Measurements from ENCODE around the gene ZFR. TPM values are rescaled to one million over a fixed set of nuclear protein-coding genes. Genes with fewer than 3 reads are reported as not detected.
A peak's percentile ranks its signal among the peaks of the same experiment; 100 is the strongest.
"Not testable (repeated sequence)": the region's sequence is repeated elsewhere in the genome, so short reads cannot be mapped to it uniquely, and the experiment has no call there.

The ZFR gene
- total RNA-seq, 1 experiment from 2014 or later = 72.7 TPM

DNA sequence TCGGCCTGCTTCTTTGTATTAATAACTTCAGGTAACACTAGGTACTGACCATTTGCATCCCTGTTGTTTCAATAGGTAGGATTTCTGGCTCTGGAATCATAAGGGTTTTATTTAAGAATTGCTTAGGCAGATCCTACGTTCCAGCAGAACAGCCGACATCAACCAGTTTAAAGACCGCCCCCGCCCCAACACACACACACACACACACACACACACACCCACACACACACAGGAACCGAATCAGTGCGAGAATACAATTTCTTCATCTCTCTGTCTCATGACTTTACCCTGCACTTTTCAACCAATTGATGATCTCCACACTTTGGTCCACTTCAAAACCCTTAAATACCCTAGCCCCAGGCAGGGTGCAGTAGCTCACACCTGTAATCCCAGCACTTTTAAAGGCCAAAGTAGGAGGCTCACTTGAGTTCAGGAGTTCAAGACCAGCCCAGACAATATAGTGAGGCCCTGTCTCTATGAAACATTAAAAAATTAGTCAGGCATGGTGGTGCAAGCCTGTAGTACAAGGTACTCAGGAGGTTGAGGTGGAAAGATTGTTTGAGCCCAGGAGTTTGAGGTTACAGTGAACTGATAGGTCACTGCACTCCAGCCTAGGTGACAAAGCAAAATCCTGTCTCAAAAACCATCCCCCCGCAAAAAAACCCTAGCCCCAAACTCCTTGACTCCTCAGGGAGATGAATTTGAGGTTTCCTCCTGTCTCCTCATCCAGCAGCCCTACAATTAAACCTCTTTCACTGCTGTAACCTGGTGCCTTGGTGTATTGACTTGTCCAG lies 129.1 kb downstream of the ZFR start:
- BruUV-seq (replicated peaks) = no TSS peak
- TF ChIP-seq, protein P1, sequence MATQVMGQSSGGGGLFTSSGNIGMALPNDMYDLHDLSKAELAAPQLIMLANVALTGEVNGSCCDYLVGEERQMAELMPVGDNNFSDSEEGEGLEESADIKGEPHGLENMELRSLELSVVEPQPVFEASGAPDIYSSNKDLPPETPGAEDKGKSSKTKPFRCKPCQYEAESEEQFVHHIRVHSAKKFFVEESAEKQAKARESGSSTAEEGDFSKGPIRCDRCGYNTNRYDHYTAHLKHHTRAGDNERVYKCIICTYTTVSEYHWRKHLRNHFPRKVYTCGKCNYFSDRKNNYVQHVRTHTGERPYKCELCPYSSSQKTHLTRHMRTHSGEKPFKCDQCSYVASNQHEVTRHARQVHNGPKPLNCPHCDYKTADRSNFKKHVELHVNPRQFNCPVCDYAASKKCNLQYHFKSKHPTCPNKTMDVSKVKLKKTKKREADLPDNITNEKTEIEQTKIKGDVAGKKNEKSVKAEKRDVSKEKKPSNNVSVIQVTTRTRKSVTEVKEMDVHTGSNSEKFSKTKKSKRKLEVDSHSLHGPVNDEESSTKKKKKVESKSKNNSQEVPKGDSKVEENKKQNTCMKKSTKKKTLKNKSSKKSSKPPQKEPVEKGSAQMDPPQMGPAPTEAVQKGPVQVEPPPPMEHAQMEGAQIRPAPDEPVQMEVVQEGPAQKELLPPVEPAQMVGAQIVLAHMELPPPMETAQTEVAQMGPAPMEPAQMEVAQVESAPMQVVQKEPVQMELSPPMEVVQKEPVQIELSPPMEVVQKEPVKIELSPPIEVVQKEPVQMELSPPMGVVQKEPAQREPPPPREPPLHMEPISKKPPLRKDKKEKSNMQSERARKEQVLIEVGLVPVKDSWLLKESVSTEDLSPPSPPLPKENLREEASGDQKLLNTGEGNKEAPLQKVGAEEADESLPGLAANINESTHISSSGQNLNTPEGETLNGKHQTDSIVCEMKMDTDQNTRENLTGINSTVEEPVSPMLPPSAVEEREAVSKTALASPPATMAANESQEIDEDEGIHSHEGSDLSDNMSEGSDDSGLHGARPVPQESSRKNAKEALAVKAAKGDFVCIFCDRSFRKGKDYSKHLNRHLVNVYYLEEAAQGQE (IDR thresholded peaks at IDR 0.05; ENCODE audit: insufficient read depth in 1 of 2, low read depth in 2 of 2, low read length in 1 of 2) = no peak
- TF ChIP-seq TCF7L2 (IDR thresholded peaks at IDR 0.05; ENCODE audit: low read depth, low read length) (no peak), SIN3A (IDR thresholded peaks at IDR 0.05; ENCODE audit: borderline replicate concordance, insufficient read depth, low read depth, low read length) (no peak), POLR2AphosphoS5 (IDR thresholded peaks at IDR 0.05; ENCODE audit: low read depth, low read length) (no peak)
- TF ChIP-seq, protein P2, sequence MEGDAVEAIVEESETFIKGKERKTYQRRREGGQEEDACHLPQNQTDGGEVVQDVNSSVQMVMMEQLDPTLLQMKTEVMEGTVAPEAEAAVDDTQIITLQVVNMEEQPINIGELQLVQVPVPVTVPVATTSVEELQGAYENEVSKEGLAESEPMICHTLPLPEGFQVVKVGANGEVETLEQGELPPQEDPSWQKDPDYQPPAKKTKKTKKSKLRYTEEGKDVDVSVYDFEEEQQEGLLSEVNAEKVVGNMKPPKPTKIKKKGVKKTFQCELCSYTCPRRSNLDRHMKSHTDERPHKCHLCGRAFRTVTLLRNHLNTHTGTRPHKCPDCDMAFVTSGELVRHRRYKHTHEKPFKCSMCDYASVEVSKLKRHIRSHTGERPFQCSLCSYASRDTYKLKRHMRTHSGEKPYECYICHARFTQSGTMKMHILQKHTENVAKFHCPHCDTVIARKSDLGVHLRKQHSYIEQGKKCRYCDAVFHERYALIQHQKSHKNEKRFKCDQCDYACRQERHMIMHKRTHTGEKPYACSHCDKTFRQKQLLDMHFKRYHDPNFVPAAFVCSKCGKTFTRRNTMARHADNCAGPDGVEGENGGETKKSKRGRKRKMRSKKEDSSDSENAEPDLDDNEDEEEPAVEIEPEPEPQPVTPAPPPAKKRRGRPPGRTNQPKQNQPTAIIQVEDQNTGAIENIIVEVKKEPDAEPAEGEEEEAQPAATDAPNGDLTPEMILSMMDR (IDR thresholded peaks at IDR 0.05) = no peak
- in situ Hi-C loops (cut with HindIII; ENCODE audit: low pct_unique_long_range_greater_than_20kb, low sequenced_read_pairs) (no loop called here), intact Hi-C loops (cut with micrococcal nuclease; ENCODE audit: unreplicated experiment) (no loop called here)
- ChIA-PET CTCF (no interaction called here), POLR2A (interaction anchor here (0.8 kb wide), 1 partner anchor 24 kb away, joined by 3 read pairs; no protein-coding TSS in a partner anchor)
- H3K9me3 ChIP-seq (ENCODE audit: control insufficient read depth, insufficient read depth, low read depth, low read length) = no peaks in the 10 kb centered on the region
- ATAC-seq (no peak), DNase-seq (ENCODE audit: low read depth, low spot score) (no peak)
- no peak overlapping the region for H3K4me3 ChIP-seq (ENCODE audit: low read depth in 2 of 2, low read length in 2 of 2)
- H3K36me3 ChIP-seq (ENCODE audit: control insufficient read depth, insufficient read depth, low read length) = no peaks in the 10 kb centered on the region
- H3K27ac ChIP-seq (ENCODE audit: low read length) = no peak overlapping the region
- peaks cover 3% of the 10 kb centered on the region; the same call in 1 of the 2 replicates for H3K4me1 ChIP-seq (ENCODE audit: control insufficient read depth, insufficient read depth, low read length)
- no peaks in the 10 kb centered on the region for H3K27me3 ChIP-seq (ENCODE audit: control insufficient read depth, insufficient read depth, low read length)

DNA sequence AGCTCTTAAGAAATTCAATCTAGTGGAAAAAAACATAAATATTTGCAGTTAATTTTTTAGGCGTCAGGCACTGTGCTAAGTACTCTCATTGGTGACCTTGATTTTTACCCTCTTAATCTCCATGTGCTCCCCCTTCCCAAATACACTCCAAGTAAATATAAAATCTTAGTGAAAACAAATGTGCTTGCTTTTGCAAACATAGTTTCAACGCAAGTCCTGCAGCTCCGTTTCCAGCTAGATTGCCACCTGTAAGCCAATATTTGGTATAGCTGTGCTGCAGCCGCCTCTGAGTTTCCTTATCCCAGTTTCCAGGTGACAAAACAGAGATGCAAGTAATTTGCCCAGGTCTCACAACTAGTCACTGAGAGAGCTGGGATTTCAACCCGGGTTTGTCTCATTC lies 129.9 kb downstream of the ZFR start:
- ATAC-seq (no peak), DNase-seq (ENCODE audit: low read depth, low spot score) (no peak)
- H3K27me3 ChIP-seq (ENCODE audit: control insufficient read depth, insufficient read depth, low read length) = no peaks in the 10 kb centered on the region
- no peaks in the 10 kb centered on the region for H3K9me3 ChIP-seq (ENCODE audit: control insufficient read depth, insufficient read depth, low read depth, low read length)
- H3K36me3 ChIP-seq (ENCODE audit: control insufficient read depth, insufficient read depth, low read length) = no peaks in the 10 kb centered on the region
- no peak overlapping the region for H3K27ac ChIP-seq (ENCODE audit: low read length)
- intact Hi-C loops (cut with micrococcal nuclease; ENCODE audit: unreplicated experiment) (no loop called here), in situ Hi-C loops (cut with HindIII; ENCODE audit: low pct_unique_long_range_greater_than_20kb, low sequenced_read_pairs) (no loop called here)
- BruUV-seq (replicated peaks) = no TSS peak
- ChIA-PET POLR2A (interaction anchor here (0.8 kb wide), 1 partner anchor 25 kb away, joined by 3 read pairs; no protein-coding TSS in a partner anchor), CTCF (no interaction called here)
- TF ChIP-seq SIN3A (IDR thresholded peaks at IDR 0.05; ENCODE audit: borderline replicate concordance, insufficient read depth, low read depth, low read length) = no peak
- TF ChIP-seq POLR2AphosphoS5 (IDR thresholded peaks at IDR 0.05; ENCODE audit: low read depth, low read length) = no peak
- TF ChIP-seq, protein P2 (IDR thresholded peaks at IDR 0.05) = no peak
- TF ChIP-seq, protein P1 (IDR thresholded peaks at IDR 0.05; ENCODE audit: insufficient read depth in 1 of 2, low read depth in 2 of 2, low read length in 1 of 2) = no peak
- TF ChIP-seq TCF7L2 (IDR thresholded peaks at IDR 0.05; ENCODE audit: low read depth, low read length) = no peak
- H3K4me1 ChIP-seq (ENCODE audit: control insufficient read depth, insufficient read depth, low read length) = peaks cover 3% of the 10 kb centered on the region; the same call in 1 of the 2 replicates
- H3K4me3 ChIP-seq (ENCODE audit: low read depth in 2 of 2, low read length in 2 of 2) = no peak overlapping the region

DNA sequence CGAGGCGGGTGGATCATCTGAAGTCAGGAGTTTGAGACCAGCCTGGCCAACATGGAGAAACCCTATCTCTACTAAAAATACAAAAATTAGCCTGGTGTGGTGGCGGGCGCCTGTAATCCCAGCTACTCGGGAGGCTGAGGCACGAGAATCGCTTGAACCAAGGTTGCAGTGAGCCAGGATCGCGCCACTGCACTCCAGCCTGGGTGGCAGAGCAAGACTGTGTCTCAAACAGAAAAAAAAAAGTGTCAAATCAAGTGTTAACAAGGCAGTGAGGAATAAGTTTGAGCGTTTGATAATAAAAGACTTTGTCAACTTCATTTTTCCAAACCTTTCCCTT lies 130.4 kb downstream of the ZFR start:
- DNase-seq (ENCODE audit: low read depth, low spot score); H3K9me3 ChIP-seq (ENCODE audit: control insufficient read depth, insufficient read depth, low read depth, low read length); CTCF ChIA-PET; POLR2A ChIA-PET; in situ Hi-C loops (cut with HindIII; ENCODE audit: low pct_unique_long_range_greater_than_20kb, low sequenced_read_pairs); H3K27me3 ChIP-seq (ENCODE audit: control insufficient read depth, insufficient read depth, low read length); intact Hi-C loops (cut with micrococcal nuclease; ENCODE audit: unreplicated experiment); H3K4me1 ChIP-seq (ENCODE audit: control insufficient read depth, insufficient read depth, low read length); BruUV-seq (replicated peaks); H3K36me3 ChIP-seq (ENCODE audit: control insufficient read depth, insufficient read depth, low read length); H3K27ac ChIP-seq (ENCODE audit: low read length); ATAC-seq: not testable (repeated sequence)
- H3K4me3 ChIP-seq (ENCODE audit: low read depth in 2 of 2, low read length in 2 of 2) = peak overlapping the region in 1 of 2 experiments; percentile 71; a peak in 2 of 4 replicates

Data from Panc1 (cell line).